GM23248 (cell line): ENCODE results near the gene SLC6A5. TPM values are rescaled to one million over a fixed set of nuclear protein-coding genes. Genes with fewer than 3 reads are reported as not detected.
A peak's percentile ranks its signal among the peaks of the same experiment; 100 is the strongest.

ENCODE experiments used
- DNase-seq: peaks from one replicate; pipeline ENCODE4 v3.0.0-alpha.2; 2015
- H2AFZ ChIP-seq: fragments of 200-600 bp; sonication (generic); 2 replicates; pipeline ENCODE4 v1.6.1; 2016; ENCODE audit warnings: antibody characterized with exemption
- H3F3A ChIP-seq: fragments of 200-600 bp; sonication (generic); 2 replicates; pipeline ENCODE4 v1.6.1; 2016; ENCODE audit warnings: mild to moderate bottlenecking, antibody characterized with exemption, mixed run types; ENCODE audit not compliant: insufficient read depth
- H3K27ac ChIP-seq: fragments of 200-600 bp; sonication (generic); 2 replicates; pipeline ENCODE4 v1.5.1; 2016; ENCODE audit warnings: mild to moderate bottlenecking
- H3K27me3 ChIP-seq: fragments of 200-600 bp; sonication (generic); replicated peaks from 2 replicates; pipeline ENCODE4 v1.6.1; 2016; ENCODE audit warnings: mild to moderate bottlenecking; ENCODE audit not compliant: insufficient read depth
- H3K36me3 ChIP-seq: fragments of 200-600 bp; sonication (generic); 2 replicates; pipeline ENCODE4 v1.6.1; 2016; ENCODE audit warnings: low read depth, mild to moderate bottlenecking
- H3K4me1 ChIP-seq: fragments of 200-600 bp; sonication (generic); 2 replicates; pipeline ENCODE4 v1.6.1; 2016; ENCODE audit warnings: mild to moderate bottlenecking; ENCODE audit not compliant: insufficient read depth
- H3K4me2 ChIP-seq: fragments of 200-600 bp; sonication (generic); one replicate; pipeline ENCODE4 v1.6.1; 2016; ENCODE audit warnings: mild to moderate bottlenecking; ENCODE audit not compliant: unreplicated experiment
- H3K4me3 ChIP-seq: fragments of 200-600 bp; sonication (generic); 2 replicates; pipeline ENCODE4 v1.5.1; 2016; ENCODE audit warnings: mild to moderate bottlenecking
- H3K79me2 ChIP-seq: fragments of 200-600 bp; sonication (generic); 2 replicates; pipeline ENCODE4 v1.6.1; 2016; ENCODE audit warnings: mild to moderate bottlenecking; ENCODE audit not compliant: insufficient read depth
- H3K9ac ChIP-seq: fragments of 200-600 bp; sonication (generic); 2 replicates; pipeline ENCODE4 v1.6.1; 2016; ENCODE audit warnings: mild to moderate bottlenecking
- H3K9me2 ChIP-seq: fragments of 200-600 bp; sonication (generic); 2 replicates; pipeline ENCODE4 v1.6.1; 2016; ENCODE audit warnings: mixed run types, mild to moderate bottlenecking, moderate library complexity; ENCODE audit not compliant: insufficient read depth
- H3K9me3 ChIP-seq: fragments of 200-600 bp; sonication (generic); one replicate; pipeline ENCODE4 v1.6.1; 2017; ENCODE audit warnings: low read depth
- H4K20me1 ChIP-seq: fragments of 200-600 bp; sonication (generic); 2 replicates; pipeline ENCODE4 v1.6.0; 2016; ENCODE audit not compliant: insufficient read depth
- EZH2 ChIP-seq: fragments of 200-600 bp; sonication (generic); IDR thresholded peaks from 2 replicates; pipeline ENCODE4 v1.6.1; 2018; ENCODE audit warnings: antibody characterized with exemption, mild to moderate bottlenecking; ENCODE audit not compliant: insufficient read depth, poor library complexity, severe bottlenecking
- EZH2phosphoT487 ChIP-seq: fragments of 200-600 bp; sonication (generic); IDR thresholded peaks from 2 replicates; pipeline ENCODE4 v1.6.1; 2018; ENCODE audit warnings: antibody characterized with exemption, moderate library complexity, mild to moderate bottlenecking, low read depth; ENCODE audit not compliant: insufficient read depth
- WGBS, 2 experiments: methylation state at CpG; one replicate each; pipeline ENCODE4 v1.1.6; 2015 to 2017; ENCODE audit warnings: low lambda C conversion rate in 2 of 2, low coverage in 1 of 2; ENCODE audit errors: missing lambda C conversion rate in 2 of 2; 5-methylcytosine and 5-hydroxymethylcytosine counted together
- in situ Hi-C: fragments of 300-500 bp; cut with MboI; formaldehyde crosslinking; loops from 2 replicates; pipeline ENCODE4 v1.15.0; 2020
- polyA plus RNA-seq: library from polyadenylated mRNA; unstranded; fragments of >200 nt; fragmentation: Nextera tagmentation; extraction: Ambion mirVana; gene quantifications from 2 replicates; pipeline ENCODE4 v1.2.1, GENCODE V29; 2016
- total RNA-seq: library from RNA; depleted of rRNA; stranded (reverse); fragments of >200 nt; shearing (Covaris generic); gene quantifications from 2 replicates; pipeline ENCODE4 v1.2.3, GENCODE V29; 2014

SLC6A5 gene
- total and polyA plus RNA-seq, 2 experiments from 2014 or later = not detected

- Histone ChIP-seq H4K20me1 (no peaks in the 10 kb centered on the region), H3K4me3 (no peak within 1 kb of the TSS), H2AFZ (no peak within 1 kb of the TSS), H3K9me3 (no peaks in the 10 kb centered on the region), H3K27me3 (peaks cover 45% of the 10 kb centered on the region), H3K4me2 (no peak within 1 kb of the TSS), H3K79me2 (no peaks in the 10 kb centered on the region), H3K4me1 (no peaks in the 10 kb centered on the region), H3F3A (no peaks in the 10 kb centered on the region), H3K9ac (no peak within 1 kb of the TSS), H3K9me2 (no peaks in the 10 kb centered on the region), H3K36me3 (no peaks in the 10 kb centered on the region), H3K27ac (no peak within 1 kb of the TSS)
- DNase-seq = no peak
- WGBS, 2 experiments = 4 to 5% methylated on average over 70 to 79 of the region's 93 CpGs
- no peak for TF ChIP-seq EZH2phosphoT487
- TF ChIP-seq EZH2 = peak; percentile 68
- in situ Hi-C loops = no loop called here
Observed at GRCh38 chr11:20668844-20669819, 69.7 kb downstream of the SLC6A5 start, which contains the start of gene NELL1. TSS of gene NELL1 (plus strand) at chr11:20669586.

GRCh38 chr11:20669820-20670684, 70.6 kb downstream of the SLC6A5 start:
- H3K4me2 ChIP-seq = no peak overlapping the region
- no peak overlapping the region for H3K9ac ChIP-seq
- no peaks in the 10 kb centered on the region for H3K9me3 ChIP-seq
- TF ChIP-seq EZH2phosphoT487 (no peak), EZH2 (peak; percentile 36)
- H3K27me3 ChIP-seq = peaks cover 45% of the 10 kb centered on the region
- H3K4me1 ChIP-seq = no peaks in the 10 kb centered on the region
- H2AFZ ChIP-seq = no peak overlapping the region
- in situ Hi-C loops = no loop called here
- H3K4me3 ChIP-seq = no peak overlapping the region
- H3K27ac ChIP-seq = no peak overlapping the region
- WGBS, 2 experiments = 1 to 6% methylated on average over 50 to 60 of the region's 60 CpGs
- H3F3A ChIP-seq = no peaks in the 10 kb centered on the region
- no peaks in the 10 kb centered on the region for H3K79me2 ChIP-seq
- H4K20me1 ChIP-seq = no peaks in the 10 kb centered on the region
- no peaks in the 10 kb centered on the region for H3K36me3 ChIP-seq
- H3K9me2 ChIP-seq = no peaks in the 10 kb centered on the region
- no peak for DNase-seq

GRCh38 chr11:20670932-20671403, 71.6 kb downstream of the SLC6A5 start:
- H3K27ac ChIP-seq = no peak overlapping the region
- H3K9me2 ChIP-seq = no peaks in the 10 kb centered on the region
- no peaks in the 10 kb centered on the region for H3F3A ChIP-seq
- no peak overlapping the region for H3K4me3 ChIP-seq
- no peaks in the 10 kb centered on the region for H3K36me3 ChIP-seq
- TF ChIP-seq EZH2 (no peak), EZH2phosphoT487 (no peak)
- no peak overlapping the region for H2AFZ ChIP-seq
- H3K9me3 ChIP-seq = no peaks in the 10 kb centered on the region
- no peaks in the 10 kb centered on the region for H3K79me2 ChIP-seq
- H3K4me2 ChIP-seq = no peak overlapping the region
- DNase-seq = no peak
- H4K20me1 ChIP-seq = no peaks in the 10 kb centered on the region
- H3K4me1 ChIP-seq = no peaks in the 10 kb centered on the region
- H3K27me3 ChIP-seq = peaks cover 45% of the 10 kb centered on the region
- H3K9ac ChIP-seq = no peak overlapping the region
- in situ Hi-C loops = no loop called here
- WGBS, 2 experiments = 48 to 50% methylated on average over 21 of the region's 21 CpGs

- no peak overlapping the region for H3K27ac ChIP-seq
- no peaks in the 10 kb centered on the region for H3K9me3 ChIP-seq
- 4 to 8% methylated on average over 6 of the region's 6 CpGs for WGBS, 2 experiments
- TF ChIP-seq EZH2 (no peak), EZH2phosphoT487 (no peak)
- no peaks in the 10 kb centered on the region for H3K4me1 ChIP-seq
- no peaks in the 10 kb centered on the region for H3K36me3 ChIP-seq
- H4K20me1 ChIP-seq = no peaks in the 10 kb centered on the region
- H3F3A ChIP-seq = no peaks in the 10 kb centered on the region
- DNase-seq = peak; percentile 14
- H2AFZ ChIP-seq = no peak overlapping the region
- in situ Hi-C loops = no loop called here
- no peak overlapping the region for H3K4me2 ChIP-seq
- peaks cover 42% of the 10 kb centered on the region for H3K27me3 ChIP-seq
- H3K4me3 ChIP-seq = no peak overlapping the region
- no peak overlapping the region for H3K9ac ChIP-seq
- no peaks in the 10 kb centered on the region for H3K79me2 ChIP-seq
- H3K9me2 ChIP-seq = no peaks in the 10 kb centered on the region
Observed at GRCh38 chr11:20671856-20672546, 72.6 kb downstream of the SLC6A5 start.
